Esophagus muscularis mucosa (tissue), 3 donors: Measurements from ENCODE around the gene ENOX1.

Experiments
- CTCF ChIP-seq, 3 experiments: fragments of 200-600 bp in 2 of 3; fragments of 450-650 bp in 1 of 3; sonication (generic) in 2 of 3; IDR thresholded peaks; one replicate each; pipeline ENCODE4 v1.5.1; 2017 to 2019; ENCODE audit warnings: antibody characterized with exemption in 3 of 3, mild to moderate bottlenecking in 2 of 3, moderate library complexity in 1 of 3
- POLR2A ChIP-seq: fragments of 450-650 bp; IDR thresholded peaks from one replicate; pipeline ENCODE4 v1.6.1; 2017; ENCODE audit warnings: antibody characterized with exemption, moderate library complexity, mild to moderate bottlenecking, low read depth
- POLR2AphosphoS5 ChIP-seq, 2 donors: sonication (generic); formaldehyde crosslinking; IDR thresholded peaks; one replicate each; pipeline ENCODE4 v1.6.1; 2017; ENCODE audit warnings: antibody characterized with exemption in 2 of 2

- TF ChIP-seq POLR2AphosphoS5 (IDR thresholded peaks at IDR 0.05) = no peak
- TF ChIP-seq POLR2A = no peak
- no peak for TF ChIP-seq CTCF (IDR thresholded peaks at IDR 0.05)
Observed at GRCh38 chr13:43769529-43769928, 17.2 kb downstream of the ENOX1 start.
